ENCODE data around the gene CELA3A.
A peak's percentile ranks its signal among the peaks of the same experiment; 100 is the strongest.

CELA3A gene

GRCh38 chr1:22039594-22040285, 38.3 kb downstream of the CELA3A start:
- peak; percentile 32 for TF ChIP-seq CTCF (IDR thresholded peaks at IDR 0.05; ENCODE audit: insufficient read depth, low read length, poor library complexity, severe bottlenecking)
- Histone ChIP-seq H3K4me3 (replicated peaks; ENCODE audit: low read depth, low read length) (peak overlapping the region; percentile 37), H3K36me3 (ENCODE audit: control insufficient read depth, insufficient read depth, low read length) (no peaks in the 10 kb centered on the region), H3K27me3 (replicated peaks; ENCODE audit: control insufficient read depth, insufficient read depth, low read length) (no peaks in the 10 kb centered on the region)
- peak; percentile 83 for DNase-seq (ENCODE audit: extremely low read depth, insufficient read length)

- no peak for TF ChIP-seq CTCF (IDR thresholded peaks at IDR 0.05; ENCODE audit: insufficient read depth, low read length, poor library complexity, severe bottlenecking)
- no peaks in the 10 kb centered on the region for H3K27me3 ChIP-seq (replicated peaks; ENCODE audit: control insufficient read depth, insufficient read depth, low read length)
- peak overlapping the region; percentile 37 for H3K4me3 ChIP-seq (replicated peaks; ENCODE audit: low read depth, low read length)
- H3K36me3 ChIP-seq (ENCODE audit: control insufficient read depth, insufficient read depth, low read length): no peaks in the 10 kb centered on the region
- no peak for DNase-seq (ENCODE audit: extremely low read depth, insufficient read length)
Observed at GRCh38 chr1:22040286-22040623, 38.8 kb downstream of the CELA3A start.

GRCh38 chr1:22041505-22041904, 40.0 kb downstream of the CELA3A start:
- DNase-seq (ENCODE audit: extremely low read depth, insufficient read length): no peak
- H3K4me3 ChIP-seq (replicated peaks; ENCODE audit: low read depth, low read length): no peak overlapping the region
- TF ChIP-seq CTCF (IDR thresholded peaks at IDR 0.05; ENCODE audit: insufficient read depth, low read length, poor library complexity, severe bottlenecking): no peak
- no peaks in the 10 kb centered on the region for H3K27me3 ChIP-seq (replicated peaks; ENCODE audit: control insufficient read depth, insufficient read depth, low read length)
- H3K36me3 ChIP-seq (ENCODE audit: control insufficient read depth, insufficient read depth, low read length): no peaks in the 10 kb centered on the region

GRCh38 chr1:22043198-22043769, 41.8 kb downstream of the CELA3A start:
- DNase-seq (ENCODE audit: extremely low read depth, insufficient read length): no peak
- Histone ChIP-seq H3K4me3 (replicated peaks; ENCODE audit: low read depth, low read length) (no peak overlapping the region), H3K36me3 (ENCODE audit: control insufficient read depth, insufficient read depth, low read length) (no peaks in the 10 kb centered on the region), H3K27me3 (replicated peaks; ENCODE audit: control insufficient read depth, insufficient read depth, low read length) (no peaks in the 10 kb centered on the region)
- TF ChIP-seq CTCF (IDR thresholded peaks at IDR 0.05; ENCODE audit: insufficient read depth, low read length, poor library complexity, severe bottlenecking): no peak

- no peak for TF ChIP-seq CTCF (IDR thresholded peaks at IDR 0.05; ENCODE audit: insufficient read depth, low read length, poor library complexity, severe bottlenecking)
- Histone ChIP-seq H3K36me3 (ENCODE audit: control insufficient read depth, insufficient read depth, low read length) (no peaks in the 10 kb centered on the region), H3K4me3 (replicated peaks; ENCODE audit: low read depth, low read length) (no peak overlapping the region), H3K27me3 (replicated peaks; ENCODE audit: control insufficient read depth, insufficient read depth, low read length) (no peaks in the 10 kb centered on the region)
- DNase-seq (ENCODE audit: extremely low read depth, insufficient read length): no peak
Observed at GRCh38 chr1:22044690-22045420, 43.4 kb downstream of the CELA3A start.

All from GM06990 (cell line).